Measurements from ENCODE around the gene MINDY4.

The MINDY4 gene

DNA sequence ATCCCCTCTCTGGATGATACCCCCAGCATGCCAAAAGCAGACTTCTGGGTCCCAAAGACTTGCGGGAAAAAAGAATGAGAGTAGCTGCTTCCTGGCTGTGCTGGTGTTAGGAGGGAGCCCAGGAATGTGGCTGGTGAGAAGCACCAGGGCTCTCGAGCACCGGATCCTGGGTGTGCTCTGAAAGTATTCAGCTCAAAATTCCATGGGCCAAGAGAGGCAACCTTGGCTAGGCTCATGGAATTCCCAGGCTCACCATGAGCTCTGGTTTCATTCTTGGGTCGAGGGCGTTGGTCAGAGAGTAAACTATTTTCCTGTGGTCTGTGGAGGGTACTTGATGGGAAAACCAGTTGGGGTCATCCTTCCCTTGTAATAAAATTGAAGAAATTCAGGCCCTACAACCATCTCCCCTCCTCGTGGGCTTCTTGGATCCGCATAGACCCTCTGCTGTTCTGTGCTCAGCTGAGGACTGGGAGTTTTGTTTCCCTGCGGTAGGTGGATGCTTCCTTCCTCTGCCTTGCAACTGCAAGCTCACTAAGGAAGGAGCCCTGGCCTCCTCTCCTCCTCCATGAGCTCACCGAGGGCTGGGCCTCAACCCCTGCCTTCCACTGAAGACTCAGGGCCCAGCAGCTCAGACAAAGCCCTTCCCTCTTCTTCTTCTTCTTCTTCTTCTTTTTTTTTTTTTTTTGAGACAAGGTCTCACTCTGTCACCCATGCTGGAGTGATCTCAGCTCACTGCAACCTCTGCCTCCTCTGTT lies 106.0 kb downstream of the MINDY4 start:
- no peak for DNase-seq (ENCODE audit: low read depth in 2 of 2)

DNA sequence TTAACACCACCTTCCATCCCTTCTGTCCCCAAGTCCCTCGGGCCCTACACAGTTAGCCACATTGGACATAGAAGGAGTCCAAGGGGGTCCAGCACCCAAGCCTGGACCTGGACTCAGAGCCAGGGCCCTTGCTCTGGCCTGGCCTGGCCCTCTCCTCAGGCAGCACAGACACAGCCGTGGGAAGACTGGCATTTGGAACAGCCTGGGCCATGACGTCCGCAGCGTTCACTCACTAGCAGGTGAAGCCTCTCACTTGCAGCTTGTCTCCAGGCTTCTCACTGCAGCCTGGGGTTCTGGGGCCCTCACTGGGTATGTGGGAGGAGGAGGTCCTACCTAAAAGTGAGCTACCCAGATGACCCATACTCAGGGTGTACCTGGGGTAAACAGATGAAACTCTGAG lies 106.8 kb downstream of the MINDY4 start:
- no peak for DNase-seq (ENCODE audit: low read depth in 2 of 2)

DNA sequence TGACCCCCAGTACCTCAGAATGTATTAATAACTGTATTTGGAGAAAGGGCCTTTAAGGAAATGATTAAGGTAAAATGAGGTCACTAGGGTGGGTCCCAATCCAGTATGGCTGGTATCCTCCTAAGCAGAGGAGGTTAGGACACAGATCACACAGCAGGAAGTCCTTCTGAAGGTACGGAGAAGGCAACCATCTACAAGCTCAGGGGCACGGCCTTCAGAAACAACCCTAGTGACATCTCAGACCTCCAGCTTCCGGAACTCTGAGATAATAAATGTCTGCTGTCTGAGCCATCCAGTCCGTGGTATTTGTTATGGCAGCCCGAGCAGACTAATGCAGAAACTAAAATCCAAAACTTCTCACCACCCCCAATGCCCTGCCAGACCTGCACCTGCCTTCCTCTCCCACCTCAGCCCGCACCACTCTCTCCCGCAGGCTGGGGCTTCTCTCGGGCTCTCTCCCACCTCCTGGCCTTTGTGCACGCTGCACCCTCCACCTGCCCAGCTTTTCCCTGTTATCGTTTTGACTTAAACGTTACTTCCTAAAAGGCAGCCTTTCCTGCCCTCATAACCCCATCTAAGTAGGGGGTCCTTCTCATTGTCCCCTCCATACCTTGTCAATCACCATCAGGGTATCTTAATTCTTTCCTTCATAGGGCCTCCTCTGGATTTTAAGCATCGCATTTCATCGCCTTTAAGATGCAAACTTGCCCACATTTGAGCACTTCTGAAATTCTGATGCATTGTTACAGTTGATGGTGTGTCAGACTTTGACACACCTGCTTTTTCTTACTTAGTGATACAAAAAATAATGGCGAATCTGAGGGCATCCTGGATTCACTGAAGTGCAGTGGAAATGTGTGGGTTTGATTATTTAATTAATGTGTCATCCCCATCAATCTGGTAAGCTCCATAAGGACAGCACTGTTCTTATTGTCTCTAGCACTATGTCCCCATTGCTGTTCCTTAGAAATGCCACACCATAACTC lies 108.2 kb downstream of the MINDY4 start:
- no peak for DNase-seq (ENCODE audit: low read depth in 2 of 2)

DNA sequence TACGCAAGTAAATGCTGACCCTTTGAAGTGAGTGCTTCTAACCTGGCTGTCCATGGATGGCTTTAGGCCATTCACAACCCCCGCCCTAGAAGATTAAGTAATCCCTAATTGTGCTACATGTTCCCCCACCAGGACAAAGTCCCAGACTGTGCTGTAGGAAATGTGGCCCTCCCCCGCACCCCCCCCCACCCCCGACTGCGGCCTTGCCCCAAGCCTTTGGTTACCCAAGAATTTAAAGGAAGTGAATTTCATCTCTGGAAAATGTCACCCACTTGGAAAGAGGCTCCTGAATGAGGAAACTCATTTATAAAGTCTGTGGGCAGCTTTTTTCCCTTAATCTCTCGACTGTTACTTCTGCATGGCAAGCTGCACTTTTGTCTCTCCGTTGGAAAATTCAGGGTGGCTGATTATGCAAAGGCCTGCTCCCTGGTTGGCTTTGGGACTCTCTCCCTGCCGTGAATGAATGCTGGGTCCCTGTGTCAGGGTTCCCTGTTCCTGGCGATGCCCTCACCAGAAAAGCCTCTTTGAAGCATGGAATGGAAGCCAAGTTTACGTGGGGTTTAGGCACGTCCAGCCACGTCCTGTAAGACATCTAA lies 109.0 kb downstream of the MINDY4 start:
- no peak for DNase-seq (ENCODE audit: low read depth in 2 of 2)

DNA sequence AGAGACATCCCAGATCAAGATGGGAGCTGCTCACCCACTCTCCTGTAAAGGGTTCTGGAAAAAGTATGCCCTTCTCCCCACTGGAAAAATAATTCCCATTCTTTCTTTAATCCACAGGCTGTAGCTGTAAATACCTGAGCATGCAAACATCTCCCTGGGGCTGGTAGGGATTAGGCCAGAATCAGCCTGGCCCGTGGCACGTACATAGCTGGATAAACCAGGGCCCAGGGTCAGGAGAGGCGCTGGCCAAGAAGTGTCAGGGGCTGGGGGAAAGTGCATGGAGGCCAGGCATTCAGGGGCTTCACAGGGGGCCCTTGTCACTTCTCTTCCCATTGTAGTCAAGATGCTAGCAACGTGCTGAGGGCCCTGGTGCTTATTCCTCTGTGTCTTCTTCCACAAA lies 109.7 kb downstream of the MINDY4 start:
- no peak for DNase-seq (ENCODE audit: low read depth in 2 of 2)

DNA sequence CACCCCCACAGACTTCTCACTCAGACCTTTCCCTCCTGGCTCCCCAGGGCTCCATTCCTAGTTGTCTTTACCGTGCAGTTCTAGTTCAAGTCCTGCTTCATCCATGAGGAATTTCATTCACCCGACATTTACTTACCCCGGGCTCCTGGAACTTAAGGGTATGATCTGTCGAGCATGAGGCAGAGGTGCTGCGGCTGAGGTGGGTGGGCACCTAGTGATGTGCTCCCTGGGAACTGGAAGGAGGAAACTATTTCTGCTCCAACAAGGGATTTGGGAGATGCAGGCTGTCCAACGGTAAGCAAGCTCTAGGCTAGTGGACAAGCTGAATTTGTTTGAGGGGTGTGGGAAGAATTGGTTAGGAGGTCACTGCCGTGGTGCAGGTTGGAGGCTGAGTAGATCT lies 110.2 kb downstream of the MINDY4 start:
- DNase-seq (ENCODE audit: low read depth in 2 of 2), result no peak

DNA sequence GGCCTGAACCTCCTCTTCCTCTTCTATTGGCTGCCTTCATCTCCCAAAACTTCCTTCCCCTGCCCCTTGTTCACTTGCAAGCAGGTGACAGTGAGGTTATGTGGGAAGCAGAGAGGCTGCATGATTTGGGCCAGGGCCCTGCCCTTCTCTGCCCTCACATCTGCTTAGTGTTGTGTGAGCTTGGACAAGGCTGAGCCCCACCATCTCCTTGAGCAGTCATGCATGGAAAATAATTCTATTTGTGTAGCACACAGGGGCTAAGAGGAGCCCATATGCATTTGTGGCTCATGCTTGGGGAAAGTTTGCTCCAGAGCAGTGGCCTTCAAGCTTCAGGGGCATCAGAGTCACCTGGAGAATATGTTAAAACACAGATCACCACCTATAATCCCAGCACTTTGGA lies 113.7 kb downstream of the MINDY4 start:
- DNase-seq (ENCODE audit: low read depth in 2 of 2), result no peak

DNA sequence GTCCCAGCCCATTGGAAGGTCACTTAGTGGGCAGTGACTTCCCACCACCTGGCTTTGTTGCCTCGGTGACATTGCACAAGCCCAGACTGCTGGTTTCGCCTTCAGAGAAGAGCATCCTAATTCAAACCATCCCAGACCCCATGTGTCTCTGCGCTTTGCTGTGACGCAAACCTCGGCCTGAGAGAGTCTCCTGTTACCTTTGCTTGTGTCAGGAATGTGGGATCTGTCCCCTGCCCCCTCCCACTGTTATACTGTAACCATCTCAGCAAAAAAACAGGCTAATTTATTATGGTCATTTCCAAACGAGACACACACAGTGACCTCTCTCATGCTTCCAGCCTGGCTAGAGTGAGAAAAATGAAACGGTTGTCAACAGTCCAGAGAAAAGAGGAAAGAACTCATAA lies 115.4 kb downstream of the MINDY4 start:
- DNase-seq (ENCODE audit: low read depth in 2 of 2), result no peak

DNA sequence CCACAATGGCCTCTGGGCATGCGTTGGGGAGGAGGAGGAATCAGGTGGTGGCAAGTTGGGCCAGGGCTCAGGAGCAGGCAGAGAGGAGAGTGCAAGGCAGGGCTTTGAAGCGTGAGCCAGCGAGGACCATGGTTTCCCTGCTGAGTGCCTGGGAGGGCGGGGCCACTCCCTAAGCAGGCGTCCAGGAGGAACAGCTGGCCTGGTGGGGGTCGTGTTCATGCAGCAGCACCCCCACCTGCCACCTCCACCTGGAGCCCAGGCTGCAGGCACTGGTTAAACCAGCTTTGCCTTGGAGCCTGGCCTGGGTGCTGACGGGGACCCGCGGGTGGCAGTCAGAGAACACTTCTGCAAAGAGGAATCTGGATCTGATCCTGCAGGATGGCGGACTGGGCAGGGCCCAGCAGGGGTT lies 116.3 kb downstream of the MINDY4 start:
- no peak for DNase-seq (ENCODE audit: low read depth in 2 of 2)

DNA sequence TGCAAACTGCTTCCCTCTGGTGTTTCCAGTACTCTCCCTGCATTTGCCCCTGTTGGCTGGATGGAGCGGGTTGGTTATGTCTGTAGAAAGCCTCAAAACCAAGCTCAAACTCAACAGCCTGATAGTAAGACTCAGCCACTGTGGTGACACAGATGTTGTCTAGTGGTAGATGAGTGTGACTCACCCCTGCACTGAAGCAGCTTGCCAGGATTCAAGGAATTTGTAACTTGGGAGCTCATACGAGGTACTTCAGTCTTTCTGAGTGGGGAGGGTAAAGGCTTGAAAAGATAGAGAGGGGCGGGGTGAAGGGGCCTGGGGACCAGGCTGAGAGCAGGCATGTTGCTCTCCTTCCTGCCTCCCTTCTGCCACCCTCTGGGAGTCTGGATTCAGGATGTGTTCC lies 117.5 kb downstream of the MINDY4 start:
- DNase-seq (ENCODE audit: low read depth in 2 of 2), result no peak

DNA sequence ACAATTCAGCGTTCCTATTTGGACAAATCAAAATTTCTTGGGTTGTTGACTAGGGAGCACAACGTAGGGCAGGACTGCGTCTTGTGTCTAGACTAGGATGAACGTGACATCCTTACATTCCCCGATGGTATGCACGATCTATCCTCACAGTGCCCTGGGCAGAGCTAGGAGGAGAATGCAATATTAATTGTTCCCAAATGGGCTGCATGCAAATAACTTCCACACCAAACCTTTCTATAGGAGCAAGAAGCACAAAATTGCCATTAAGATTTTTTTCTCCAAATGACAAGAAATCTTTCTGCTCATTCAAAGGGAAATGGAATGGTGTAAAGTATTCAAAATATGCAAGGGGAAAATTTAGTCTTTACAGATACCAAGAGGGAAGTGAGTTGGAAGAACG lies 119.0 kb downstream of the MINDY4 start:
- DNase-seq (ENCODE audit: low read depth in 2 of 2), result no peak

DNA sequence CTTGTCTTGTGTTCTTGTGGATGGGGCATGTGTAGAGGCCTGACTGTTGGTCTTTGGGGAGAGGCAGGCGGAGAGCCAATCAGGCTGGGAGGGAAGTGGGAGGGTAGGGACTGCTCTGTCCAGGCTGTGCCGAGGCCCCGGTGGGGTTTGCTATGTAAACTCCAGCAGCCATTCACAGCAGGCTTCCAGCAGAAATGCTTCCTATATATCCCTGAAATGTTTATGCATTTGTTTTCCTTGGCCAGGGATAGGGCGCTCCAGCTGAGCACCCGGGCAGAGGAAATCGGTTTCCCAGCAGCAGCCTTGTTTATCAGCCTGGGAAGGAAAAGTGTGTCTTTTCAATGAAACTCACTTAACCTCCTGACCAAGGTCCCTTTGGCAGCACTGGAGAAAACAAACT lies 122.1 kb downstream of the MINDY4 start:
- DNase-seq (ENCODE audit: low read depth in 2 of 2), result no peak

DNA sequence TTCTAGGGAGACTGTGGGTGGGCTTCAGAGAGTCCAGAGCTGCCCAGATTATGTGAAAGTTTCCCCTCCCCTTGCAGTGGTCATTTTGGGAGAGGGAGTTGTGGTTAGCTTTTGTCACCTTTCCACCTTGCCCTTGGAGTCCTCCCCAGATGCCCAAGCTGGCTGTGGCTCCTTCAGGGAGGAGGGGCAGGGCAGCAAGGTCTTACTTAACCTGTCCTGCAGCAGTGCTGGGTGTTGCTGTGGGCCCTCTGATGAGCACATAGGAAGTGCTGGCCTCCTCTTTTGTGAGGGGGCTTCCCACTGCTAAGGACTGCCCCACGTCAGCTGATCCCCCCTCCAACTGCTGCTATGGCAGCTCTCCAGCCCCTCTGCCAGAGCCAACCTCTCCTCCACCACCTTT lies 122.8 kb downstream of the MINDY4 start:
- DNase-seq (ENCODE audit: low read depth in 2 of 2), result no peak

DNA sequence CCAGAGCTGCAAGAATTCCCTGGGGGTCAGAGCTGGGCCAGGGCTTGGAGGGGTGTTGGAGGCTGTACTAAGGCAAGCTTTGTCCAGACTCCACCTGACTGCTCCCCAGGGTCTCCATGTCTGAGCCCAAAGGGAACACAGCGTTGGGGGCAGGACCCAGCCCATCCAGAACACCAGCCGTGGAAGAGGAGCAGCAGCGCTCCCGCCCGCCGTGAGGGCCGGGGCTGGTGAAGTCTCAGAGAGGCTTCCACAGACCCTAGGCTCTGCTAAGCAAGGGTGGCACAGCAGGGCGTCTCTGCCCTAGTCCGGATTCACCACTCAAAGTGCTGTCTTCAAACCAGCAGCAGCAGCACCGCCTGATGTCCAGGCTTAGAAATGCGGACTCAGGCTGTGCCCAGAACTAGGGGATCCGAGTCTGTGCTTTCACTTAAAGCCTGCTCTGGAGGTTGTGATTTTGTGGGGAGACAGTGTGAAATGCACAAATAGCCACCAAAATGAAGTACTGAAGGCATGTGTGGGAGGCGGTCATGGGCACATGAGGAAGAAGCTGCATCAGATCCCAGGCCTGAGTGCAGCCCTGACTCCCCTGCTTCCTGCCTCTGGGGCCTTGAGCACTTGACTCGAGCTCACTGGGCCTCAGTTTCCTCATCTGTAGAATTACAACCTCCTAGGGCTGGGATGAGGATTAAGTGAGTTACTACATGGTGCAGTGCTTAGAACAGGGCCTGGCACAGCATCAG lies 123.8 kb downstream of the MINDY4 start:
- DNase-seq (ENCODE audit: low read depth in 2 of 2), result no peak

DNA sequence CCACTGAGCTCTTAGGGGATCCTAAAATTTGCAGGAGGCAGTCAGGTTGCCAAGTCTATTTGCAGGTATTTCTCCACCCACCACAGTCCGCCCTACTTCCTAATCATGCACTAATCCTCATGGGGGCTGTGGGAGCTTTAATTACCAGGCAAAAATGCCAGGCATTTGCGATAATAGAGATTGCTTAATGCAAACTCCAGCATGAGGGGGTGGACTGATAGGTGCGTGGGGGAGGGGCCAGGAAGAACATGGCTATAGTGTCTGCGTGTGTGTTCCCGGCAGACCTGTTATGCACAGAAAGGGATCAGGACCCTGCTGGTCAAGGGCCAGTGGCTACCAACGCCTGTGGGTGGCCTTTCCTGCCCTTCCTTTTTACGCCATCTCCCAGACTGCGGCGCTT lies 124.8 kb downstream of the MINDY4 start:
- no peak for DNase-seq (ENCODE audit: low read depth in 2 of 2)

DNA sequence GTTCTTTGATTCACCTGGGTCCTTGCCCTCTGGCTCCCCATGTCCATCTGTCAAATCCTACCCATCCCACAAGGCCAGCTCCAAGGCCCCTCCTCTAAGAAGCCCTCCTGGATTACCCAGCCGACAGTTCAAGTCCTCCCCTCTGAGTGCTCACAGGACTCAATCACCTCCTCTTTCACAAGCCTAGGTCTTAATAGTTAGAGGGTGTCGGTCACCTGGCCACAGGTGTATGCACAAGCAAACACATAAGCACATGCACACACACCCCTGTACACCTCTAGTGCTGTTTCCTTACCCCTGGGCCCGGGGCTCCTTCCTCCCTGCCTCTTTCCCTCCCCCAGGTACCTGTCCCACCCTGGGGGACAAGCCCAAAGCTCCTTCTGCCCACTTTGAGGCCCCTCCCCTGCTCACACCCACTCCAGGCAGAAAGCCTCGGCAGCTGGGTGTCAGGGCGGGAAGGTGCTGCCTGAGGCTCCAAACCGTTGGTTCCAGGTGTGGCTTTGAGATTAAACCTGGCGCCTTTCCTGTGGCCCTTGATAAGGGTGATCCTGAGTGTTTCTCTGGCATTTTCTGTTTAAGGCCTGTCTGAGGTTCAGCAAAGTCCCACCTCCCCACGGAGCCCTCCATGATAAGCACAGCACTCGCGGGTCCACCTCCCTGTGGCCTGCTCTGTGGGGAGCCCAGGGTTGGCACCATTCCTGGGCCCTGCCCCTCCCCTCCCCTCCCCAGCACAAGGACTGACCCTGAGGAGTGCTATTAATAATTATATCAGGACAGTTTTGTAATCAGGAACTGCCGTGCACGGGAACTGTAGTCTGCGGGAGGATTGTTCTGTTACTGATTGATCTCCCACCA lies 125.8 kb downstream of the MINDY4 start:
- DNase-seq (ENCODE audit: low read depth in 2 of 2), result no peak

DNA sequence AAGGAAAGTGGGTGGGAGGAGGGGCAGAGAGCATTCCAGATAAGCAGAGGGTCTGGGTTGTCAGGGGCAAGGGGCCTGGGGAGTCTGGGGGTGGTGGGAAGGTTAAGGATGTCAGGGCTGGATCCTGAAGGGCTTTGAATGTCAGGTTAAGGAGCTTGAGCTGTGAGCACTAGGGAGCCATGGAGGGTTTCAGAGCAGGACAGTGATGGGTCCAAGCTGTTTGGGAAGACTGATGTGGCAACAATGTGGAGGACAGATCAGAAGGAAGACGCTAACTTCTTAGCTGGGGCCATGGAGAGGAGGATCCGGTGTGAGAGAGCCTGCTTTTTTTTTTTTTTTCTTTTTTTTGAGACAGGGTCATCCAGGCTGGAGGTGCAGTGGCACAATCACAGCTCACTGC lies 126.6 kb downstream of the MINDY4 start:
- no peak for DNase-seq (ENCODE audit: low read depth in 2 of 2)

DNA sequence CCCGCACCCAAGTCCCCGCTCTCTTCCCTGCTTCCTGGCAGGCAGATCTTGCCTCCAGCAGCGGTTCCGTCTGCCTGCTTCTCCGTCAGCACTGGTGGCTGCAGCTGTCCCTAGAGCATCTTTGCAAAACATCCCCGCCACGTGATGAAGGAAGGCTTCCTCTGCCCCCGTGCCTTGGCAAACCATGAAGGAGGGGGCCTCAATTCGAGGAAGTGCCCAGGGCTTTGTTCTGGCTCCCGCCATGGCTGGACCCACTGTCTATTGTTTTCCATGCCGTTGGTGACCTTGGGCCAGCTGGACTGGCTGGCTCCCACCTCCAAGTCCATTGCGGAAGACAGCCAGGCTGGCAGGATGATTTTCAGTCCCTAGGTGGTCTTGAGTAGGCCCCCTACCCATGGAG lies 127.2 kb downstream of the MINDY4 start:
- no peak for DNase-seq (ENCODE audit: low read depth in 2 of 2)

DNA sequence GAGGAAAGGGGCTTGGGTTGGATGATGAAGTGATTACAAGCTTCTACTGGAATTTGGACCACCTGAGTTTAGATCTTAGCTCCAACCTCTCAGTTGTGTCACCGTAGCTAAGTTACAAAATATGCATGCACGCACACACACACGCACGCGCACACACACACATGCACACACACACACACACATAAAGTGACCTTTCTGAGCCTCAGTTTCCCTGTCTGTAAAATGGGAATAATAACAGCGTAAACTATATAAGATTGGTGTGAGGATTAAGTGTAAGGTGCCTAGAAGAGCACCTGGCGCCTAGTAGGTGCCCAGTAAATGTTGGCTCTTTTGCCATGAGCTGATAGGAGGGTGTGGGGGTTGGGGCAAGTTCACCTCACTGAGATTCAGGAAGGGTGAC lies 127.8 kb downstream of the MINDY4 start:
- no peak for DNase-seq (ENCODE audit: low read depth in 2 of 2)

DNA sequence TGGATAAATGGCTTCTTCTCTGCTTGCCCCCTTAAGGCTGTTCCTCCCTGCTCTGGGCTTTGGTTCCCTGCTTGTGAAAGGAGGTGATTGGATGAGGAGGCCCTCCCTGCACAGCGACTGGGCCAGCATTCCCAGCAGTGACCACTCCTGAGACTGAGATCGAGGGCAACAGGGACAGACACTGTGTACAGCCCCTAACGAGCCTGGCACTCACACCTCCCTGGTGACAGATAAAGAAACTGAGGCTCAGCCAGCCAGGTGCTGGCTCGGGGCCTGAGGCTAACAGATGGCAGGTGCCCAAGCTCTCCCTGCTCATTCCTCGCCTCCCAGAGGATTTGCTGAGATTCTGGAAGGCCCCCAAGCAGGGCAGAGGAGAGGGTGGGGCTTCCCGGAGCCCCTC lies 128.4 kb downstream of the MINDY4 start:
- no peak for DNase-seq (ENCODE audit: low read depth in 2 of 2)

DNA sequence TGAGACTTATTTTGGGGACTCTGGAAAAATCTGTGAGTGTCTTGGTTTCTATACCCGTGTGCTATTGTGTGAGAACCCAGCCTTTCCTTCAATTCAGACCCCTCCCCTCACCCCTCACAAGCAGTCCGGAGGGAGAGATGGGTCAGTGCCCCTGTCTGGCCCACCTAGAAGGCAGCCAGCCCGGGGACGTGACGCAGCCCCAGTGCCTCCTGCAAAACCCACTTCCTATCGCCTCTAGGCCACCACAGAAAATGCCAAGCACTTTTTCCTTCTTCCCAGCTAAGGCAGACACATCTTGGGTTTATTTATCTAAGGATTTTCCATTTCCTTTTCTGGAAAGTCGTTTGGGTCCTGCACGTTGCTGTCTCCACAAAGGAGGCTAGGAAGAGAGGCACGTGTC lies 128.8 kb downstream of the MINDY4 start:
- DNase-seq (ENCODE audit: low read depth in 2 of 2), result no peak
